GM12892 (cell line): ENCODE data around the gene SPSB1.

Source experiments
- POLR2A ChIP-seq: IDR thresholded peaks from 2 replicates; pipeline ENCODE4 v1.6.1; 2011; ENCODE audit warnings: low read depth, low read length, control low read depth
- POLR2AphosphoS5 ChIP-seq: IDR thresholded peaks from 2 replicates; pipeline ENCODE4 v1.6.1; 2011; ENCODE audit warnings: low read depth, low read length, control low read depth

DNA sequence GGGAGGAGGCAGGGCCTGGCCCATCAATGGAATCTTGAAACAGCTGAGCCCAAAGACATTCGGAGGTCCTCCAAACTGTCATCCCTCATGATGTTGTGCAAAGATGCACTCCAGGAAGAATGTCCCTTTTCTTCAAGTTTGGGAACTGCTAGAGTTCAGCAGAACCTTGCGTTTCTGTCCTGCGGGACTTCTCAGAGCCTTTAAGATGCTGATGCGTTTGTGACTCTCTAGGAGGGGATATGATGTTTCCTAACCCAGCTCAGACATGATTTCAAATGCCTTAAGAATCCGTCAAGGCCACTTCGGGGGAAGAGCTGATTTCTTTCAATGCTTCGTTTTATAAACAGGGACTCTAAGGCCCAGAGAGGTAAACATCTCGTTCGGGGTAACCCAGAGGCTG, 35.5 kb downstream of the SPSB1 start:
- TF ChIP-seq POLR2A: no peak
- TF ChIP-seq POLR2AphosphoS5: no peak
